HS-5 (cell line): ENCODE data around the gene CAT.
"Not testable (repeated sequence)": the region's sequence is repeated elsewhere in the genome, so short reads cannot be mapped to it uniquely, and the experiment has no call there.

ENCODE experiments used
- DNase-seq: peaks from one replicate; pipeline ENCODE4 v3.0.0-alpha.2; 2012; ENCODE audit warnings: low read depth

The CAT gene

GRCh38 chr11:34438529-34439507 lies at the start of gene CAT:
Gene CAT, plus strand, starts transcription at chr11:34438934. Its CDS starts 80 bp downstream, at chr11:34439014.
- DNase-seq: peak; percentile 92

DNA sequence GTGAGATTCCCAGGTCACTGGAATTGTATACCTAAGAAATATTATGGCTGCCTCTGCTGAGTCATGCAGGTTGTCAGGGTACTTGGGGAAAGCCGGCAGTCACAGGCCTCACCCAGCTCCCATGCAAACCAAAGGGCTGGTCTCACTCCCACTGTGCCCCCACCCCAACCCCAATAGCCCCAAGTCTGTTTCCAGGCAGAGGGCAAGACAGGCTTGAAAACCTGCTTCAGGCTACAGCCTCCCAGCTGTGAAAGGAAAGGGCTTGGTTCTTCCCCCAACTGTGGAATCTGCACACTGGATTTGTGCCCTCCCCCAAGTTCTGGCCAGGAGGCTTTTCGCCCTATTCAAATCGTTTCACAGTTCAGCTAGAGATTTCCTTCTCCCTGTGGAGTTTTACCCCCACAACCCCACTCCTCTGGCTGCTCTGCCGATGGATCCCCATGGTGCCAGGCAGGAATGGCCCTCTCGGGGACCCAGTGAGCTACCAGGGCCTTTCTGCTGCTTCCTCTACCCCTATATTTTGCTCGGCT lies 43.9 kb upstream of the CAT start:
- DNase-seq: no peak

GRCh38 chr11:34395916-34396550 lies 42.7 kb upstream of the CAT start:
- DNase-seq: peak; percentile 73

GRCh38 chr11:34397120-34397519 lies 41.6 kb upstream of the CAT start:
- DNase-seq: no peak

DNA sequence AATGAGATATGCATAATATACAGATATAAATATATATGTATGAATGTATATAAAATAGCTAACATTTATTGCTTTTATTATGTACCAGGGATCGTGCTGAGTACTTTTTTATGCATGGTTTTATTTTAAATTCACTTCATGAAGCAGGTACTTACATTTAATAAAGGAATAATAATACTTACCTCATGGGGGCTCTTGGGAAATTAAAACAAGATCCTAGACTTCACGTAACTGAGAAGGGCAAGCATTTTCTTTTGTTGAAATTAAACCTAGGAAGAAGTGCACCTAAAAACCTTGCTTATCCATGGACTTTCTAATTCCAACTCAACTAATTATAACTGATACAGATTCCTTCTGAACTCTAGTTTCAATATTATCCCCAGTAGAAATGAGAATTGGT lies 40.9 kb upstream of the CAT start:
- DNase-seq: no peak

DNA sequence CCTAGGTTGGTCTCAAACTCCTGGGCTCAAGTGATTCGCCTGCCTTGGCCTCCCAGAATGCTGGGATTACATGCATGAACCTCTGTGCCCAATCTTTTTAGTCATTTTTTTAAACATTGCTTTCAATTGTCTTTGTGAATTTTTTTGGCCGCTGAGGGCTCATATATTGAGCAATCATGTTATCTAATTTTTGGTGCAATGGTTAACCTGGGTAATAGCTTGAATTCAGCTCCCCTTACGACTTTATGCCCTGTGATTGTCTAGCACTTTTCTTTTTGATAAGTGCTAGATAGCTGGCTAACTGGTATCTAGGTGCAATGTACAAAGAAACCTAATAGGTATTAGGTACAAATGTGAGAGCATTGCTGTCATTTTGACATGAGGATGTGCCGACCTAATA lies 35.3 kb upstream of the CAT start:
- DNase-seq: no peak

- no peak for DNase-seq
Measured at GRCh38 chr11:34404280-34404679, 34.5 kb upstream of the CAT start.

GRCh38 chr11:34405079-34405858 lies 33.5 kb upstream of the CAT start:
- peak; percentile 49 for DNase-seq

DNA sequence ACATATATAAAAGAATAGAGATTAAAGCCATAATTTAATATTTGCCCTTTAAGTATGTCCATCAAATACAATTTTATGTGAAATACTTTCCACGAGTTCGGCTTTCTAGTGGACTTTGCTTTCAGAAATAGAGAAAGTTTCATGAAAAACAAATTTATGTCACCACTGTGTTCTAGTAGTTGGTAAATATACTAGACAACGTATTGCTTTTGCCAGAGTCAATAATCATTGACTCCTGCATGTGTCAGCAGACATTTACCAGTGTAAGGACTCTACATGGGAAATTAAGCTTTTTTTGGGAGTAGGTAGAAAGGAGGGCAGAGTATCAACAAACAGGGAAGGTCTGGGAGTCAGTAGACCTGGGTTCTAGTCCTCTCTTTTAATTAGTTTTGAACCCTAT lies 32.3 kb upstream of the CAT start:
- no peak for DNase-seq

DNA sequence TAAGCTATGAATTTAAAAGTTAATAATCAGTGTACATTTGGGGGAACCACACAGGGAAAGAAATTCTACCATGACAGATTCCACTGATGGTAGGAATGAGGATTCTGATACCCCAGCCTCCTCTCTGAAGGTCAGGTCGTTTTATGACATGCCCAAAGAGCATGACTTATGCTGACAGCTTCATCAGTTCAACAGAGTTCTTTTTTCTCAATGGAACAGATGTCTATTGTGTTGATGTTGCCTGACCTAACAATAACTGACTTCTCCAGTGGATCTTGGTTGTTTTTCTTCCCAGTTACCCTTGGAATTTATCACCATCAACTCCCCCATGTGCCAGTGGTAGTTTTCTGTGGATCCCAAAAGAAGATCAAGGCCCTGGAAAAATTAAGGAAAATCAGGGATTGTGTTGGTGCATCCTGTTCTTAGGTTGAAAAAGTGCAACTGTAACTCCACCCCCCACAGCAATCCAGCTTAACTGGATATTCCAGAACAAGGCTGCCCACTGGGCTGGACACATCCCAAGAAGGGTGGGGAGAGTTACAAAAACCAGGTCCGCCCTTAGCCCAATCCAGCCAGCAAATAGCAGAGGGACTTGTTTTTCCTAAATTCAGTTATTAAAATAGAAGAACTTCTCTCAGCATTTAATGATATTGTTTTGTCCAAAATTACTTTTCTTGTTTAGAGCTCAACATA lies 31.5 kb upstream of the CAT start:
- no peak for DNase-seq

DNA sequence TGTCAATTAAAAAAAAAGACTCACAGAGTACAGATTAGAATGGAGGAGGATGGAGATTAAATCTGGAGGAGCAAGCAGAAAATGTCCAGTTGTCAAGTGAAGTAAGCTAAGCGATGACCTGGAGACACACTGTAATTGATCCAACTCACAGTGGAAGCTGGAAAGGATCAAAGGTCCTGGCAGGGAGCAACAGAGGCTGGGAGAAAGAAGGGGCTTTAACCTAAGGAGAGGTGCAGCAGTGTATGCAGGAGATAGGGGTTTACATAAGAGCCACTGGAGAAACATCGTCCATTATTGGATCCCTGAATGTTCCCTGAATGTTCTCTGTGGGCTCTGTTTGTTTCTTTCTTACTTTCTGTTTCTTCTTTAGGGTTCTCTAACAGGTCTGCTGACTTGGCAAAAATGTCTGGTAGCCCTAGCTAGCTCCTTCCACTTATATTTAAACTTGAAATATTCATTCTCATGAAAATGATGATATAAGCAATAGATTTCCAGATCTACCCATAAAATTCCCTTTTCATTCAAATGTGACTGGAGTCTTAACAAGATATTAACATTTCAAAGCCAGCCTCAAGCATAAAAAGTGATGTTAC lies 30.1 kb upstream of the CAT start:
- DNase-seq: no peak

GRCh38 chr11:34411111-34411510 lies 27.6 kb upstream of the CAT start:
- no peak for DNase-seq

DNA sequence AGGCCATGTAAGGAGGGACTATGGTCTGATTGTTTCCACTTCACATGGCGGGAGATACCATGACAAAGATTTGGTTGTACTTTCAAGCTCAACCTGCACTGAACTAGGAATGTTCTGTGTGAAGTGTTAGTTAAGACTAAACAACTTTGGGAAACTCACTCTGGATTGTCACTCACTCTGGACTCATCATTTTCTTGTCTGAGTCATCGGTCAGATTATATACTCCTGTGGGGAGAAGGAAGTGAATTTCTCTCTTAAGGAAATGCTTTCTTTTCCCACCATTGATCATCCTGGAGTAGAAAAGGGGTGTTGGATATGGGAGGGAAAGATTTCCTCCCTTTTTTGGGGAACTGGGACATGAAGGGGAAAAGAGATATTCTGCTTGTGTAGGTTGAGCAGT lies 26.9 kb upstream of the CAT start:
- no peak for DNase-seq

DNA sequence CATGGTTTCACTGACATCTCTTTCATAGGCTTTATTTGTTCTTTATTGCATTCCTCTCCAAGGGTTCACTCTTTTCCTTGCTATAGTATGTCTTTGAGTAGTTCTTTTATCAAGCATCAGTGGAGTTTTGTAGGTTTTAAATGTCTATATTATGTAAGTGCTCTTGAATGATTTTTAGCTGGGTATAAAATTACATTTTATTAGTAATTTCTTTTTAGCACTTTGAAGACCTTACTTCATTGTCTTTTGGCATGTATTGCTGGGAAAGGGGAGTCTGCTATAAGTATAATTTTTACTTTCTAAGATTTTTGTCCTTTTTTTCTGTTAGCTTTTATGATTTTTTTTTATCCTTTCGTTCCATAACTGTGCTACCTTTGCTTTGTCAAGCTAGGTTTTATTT lies 25.5 kb upstream of the CAT start:
- DNase-seq: no peak

DNA sequence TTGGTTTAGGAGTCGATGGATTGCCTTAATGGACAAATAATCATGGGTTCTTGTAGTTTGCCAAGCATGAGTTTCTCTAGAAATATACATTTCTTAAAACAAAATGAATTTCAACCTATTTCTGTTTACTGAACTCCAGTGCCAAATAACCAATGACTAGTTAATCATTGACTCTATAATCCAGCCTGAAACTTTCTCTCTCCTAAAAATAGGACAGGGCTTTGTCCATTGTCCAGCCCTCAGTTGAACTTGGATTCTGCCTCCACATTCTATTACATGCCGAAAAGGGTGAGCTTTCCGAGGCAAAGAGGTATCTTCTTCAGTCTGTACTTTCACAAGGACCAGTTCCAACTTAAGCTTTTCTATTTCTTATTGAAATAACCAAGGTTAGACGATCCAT lies 23.2 kb upstream of the CAT start:
- DNase-seq: no peak

DNA sequence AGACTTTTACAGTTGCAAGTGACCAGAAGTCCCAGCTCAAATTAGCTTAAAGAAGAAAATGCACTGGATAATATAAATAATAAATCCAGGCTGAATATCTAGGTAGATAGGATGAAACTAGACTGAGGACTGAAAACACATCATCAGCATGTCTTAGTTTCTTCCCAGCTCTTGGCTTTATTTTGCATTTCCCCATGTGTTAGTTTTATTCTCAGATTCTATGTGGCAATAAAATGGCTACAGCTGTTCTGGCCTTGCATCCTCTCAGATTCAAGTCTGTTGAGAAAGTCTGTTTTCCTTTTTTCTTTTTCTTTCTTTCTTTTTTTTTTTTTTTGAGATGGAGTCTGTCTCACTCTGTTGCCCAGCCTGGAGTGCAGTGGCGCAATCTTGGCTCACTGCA lies 22.6 kb upstream of the CAT start:
- DNase-seq: no peak

- no peak for DNase-seq
Measured at GRCh38 chr11:34416766-34417165, 22.0 kb upstream of the CAT start.

DNA sequence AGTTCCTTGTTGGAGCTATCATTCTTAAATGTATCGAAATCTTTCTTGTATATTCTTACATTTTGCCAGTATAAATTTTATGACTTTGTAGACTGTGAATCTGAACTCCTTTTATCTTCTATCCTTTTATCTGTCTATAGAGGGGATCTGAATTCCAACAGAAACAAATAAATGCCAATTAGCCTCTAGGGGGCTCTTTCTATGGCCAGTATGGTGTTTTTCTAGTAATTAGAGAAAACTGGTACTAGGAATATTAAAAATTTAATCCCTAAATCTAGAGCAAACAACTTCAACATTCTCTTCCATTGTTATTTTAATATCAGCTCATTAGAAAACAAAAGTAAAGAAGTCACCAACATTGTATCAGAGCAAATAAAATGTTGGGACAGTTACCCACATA lies 21.5 kb upstream of the CAT start:
- DNase-seq: no peak

GRCh38 chr11:34419158-34419557 lies 19.6 kb upstream of the CAT start:
- DNase-seq: no peak

DNA sequence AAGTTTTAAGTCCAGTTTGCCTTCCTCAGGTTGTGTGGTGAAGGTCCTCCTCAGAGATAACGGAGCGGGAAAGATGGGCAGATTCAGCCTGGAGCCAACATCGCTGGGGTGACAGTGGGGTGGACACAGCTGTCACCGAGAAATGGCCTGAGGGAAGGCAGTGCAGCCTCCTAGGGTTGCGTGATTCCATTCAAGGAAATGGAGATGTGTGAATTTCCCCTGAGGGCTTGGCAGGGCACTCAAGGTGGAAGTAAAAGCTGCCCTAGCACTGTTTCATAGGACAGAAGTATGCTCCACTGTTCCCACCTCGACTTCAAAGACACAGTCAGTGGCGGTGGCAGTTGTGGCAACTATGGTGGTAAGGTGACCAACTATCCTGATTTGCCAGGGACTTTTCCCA lies 15.4 kb upstream of the CAT start:
- no peak for DNase-seq

GRCh38 chr11:34424826-34425225 lies 13.9 kb upstream of the CAT start:
- not testable (repeated sequence) for DNase-seq
